NCI-H526 treated with DMSO at 0.1 percent for 48 hours (cell line): ENCODE measurements around the gene LHX3.

Experiments used
- DNase-seq: peaks from one replicate; lab custom pipeline; 2025; lab: John Stamatoyannopoulos, UW

The LHX3 gene

GRCh38 chr9:136226680-136227407 is 21.9 kb upstream of the LHX3 start:
- no peak for DNase-seq

GRCh38 chr9:136225748-136226679 is 21.1 kb upstream of the LHX3 start:
- peak; percentile 17 for DNase-seq

GRCh38 chr9:136225366-136225747 is 20.4 kb upstream of the LHX3 start:
- no peak for DNase-seq

- DNase-seq = no peak
Measured at GRCh38 chr9:136223871-136224640, 19.1 kb upstream of the LHX3 start.

- DNase-seq = no peak
Measured at GRCh38 chr9:136222906-136223285, 18.0 kb upstream of the LHX3 start.

- no peak for DNase-seq
Measured at GRCh38 chr9:136222166-136222905, 17.4 kb upstream of the LHX3 start.

GRCh38 chr9:136220017-136220729 is 15.2 kb upstream of the LHX3 start:
- no peak for DNase-seq

- no peak for DNase-seq
Measured at GRCh38 chr9:136219276-136219675, 14.3 kb upstream of the LHX3 start.

- DNase-seq = no peak
Measured at GRCh38 chr9:136218673-136219072, 13.7 kb upstream of the LHX3 start.

GRCh38 chr9:136218271-136218670 is 13.3 kb upstream of the LHX3 start:
- DNase-seq = no peak

GRCh38 chr9:136216541-136217244 is 11.8 kb upstream of the LHX3 start:
- DNase-seq = no peak

GRCh38 chr9:136213733-136214132 is 8.8 kb upstream of the LHX3 start:
- DNase-seq = no peak

GRCh38 chr9:136212345-136212950 is 7.5 kb upstream of the LHX3 start:
- DNase-seq = no peak

- DNase-seq = no peak
Measured at GRCh38 chr9:136211441-136212344, 6.8 kb upstream of the LHX3 start.

GRCh38 chr9:136211006-136211405 is 6.1 kb upstream of the LHX3 start:
- no peak for DNase-seq

- no peak for DNase-seq
Measured at GRCh38 chr9:136210276-136210675, 5.3 kb upstream of the LHX3 start.

- DNase-seq = no peak
Measured at GRCh38 chr9:136209786-136210185, 4.9 kb upstream of the LHX3 start.

GRCh38 chr9:136209232-136209631 is 4.3 kb upstream of the LHX3 start:
- no peak for DNase-seq

GRCh38 chr9:136208675-136209074 is 3.7 kb upstream of the LHX3 start:
- no peak for DNase-seq
